Trophoblast cell (in vitro differentiated cells and primary cell): Measurements from ENCODE around the gene NF2.

ENCODE experiments used
- DNase-seq, 2 donors: peaks; one replicate each; pipeline ENCODE4 v3.0.0-alpha.2; 2016
- H2AFZ ChIP-seq: 2 replicates; pipeline ENCODE4 v1.6.1; 2013; ENCODE audit warnings: low read length, moderate library complexity, mild to moderate bottlenecking; ENCODE audit not compliant: insufficient read depth, poor library complexity
- H2AK5ac ChIP-seq: 2 replicates; pipeline ENCODE4 v1.6.1; 2013; ENCODE audit warnings: mild to moderate bottlenecking, low read length
- H2BK120ac ChIP-seq: 2 replicates; pipeline ENCODE4 v1.6.1; 2013; ENCODE audit warnings: low read length, mild to moderate bottlenecking, moderate library complexity; ENCODE audit not compliant: insufficient read depth, poor library complexity
- H2BK12ac ChIP-seq: 2 replicates; pipeline ENCODE4 v1.6.1; 2013; ENCODE audit warnings: mild to moderate bottlenecking, low read length, moderate library complexity
- H2BK5ac ChIP-seq: 2 replicates; pipeline ENCODE4 v1.6.1; 2013; ENCODE audit warnings: low read length, low read depth, moderate library complexity, mild to moderate bottlenecking; ENCODE audit not compliant: poor library complexity
- H3K14ac ChIP-seq: 2 replicates; pipeline ENCODE4 v1.6.1; 2013; ENCODE audit warnings: mild to moderate bottlenecking, low read length
- H3K18ac ChIP-seq: 2 replicates; pipeline ENCODE4 v1.6.1; 2013; ENCODE audit warnings: mild to moderate bottlenecking, low read length
- H3K23ac ChIP-seq: 2 replicates; pipeline ENCODE4 v1.6.1; 2013; ENCODE audit warnings: low read length
- H3K27ac ChIP-seq: 2 replicates; pipeline ENCODE4 v1.5.1; 2013; ENCODE audit warnings: low read depth, mild to moderate bottlenecking, inconsistent platforms, low read length, moderate library complexity
- H3K27me3 ChIP-seq: 2 replicates; pipeline ENCODE4 v1.6.1; 2013; ENCODE audit warnings: inconsistent platforms, mild to moderate bottlenecking, low read length, moderate library complexity; ENCODE audit not compliant: insufficient read depth
- H3K36me3 ChIP-seq, 2 experiments: 1 replicate in 1 of 2; 2 replicates in 1 of 2; pipeline ENCODE4 v1.6.1; 2013; ENCODE audit warnings: low read length in 2 of 2, mild to moderate bottlenecking in 2 of 2, moderate library complexity in 1 of 2; ENCODE audit not compliant: insufficient read depth in 2 of 2, control insufficient read depth in 1 of 2
- H3K4ac ChIP-seq: 2 replicates; pipeline ENCODE4 v1.6.1; 2013; ENCODE audit warnings: low read depth, mild to moderate bottlenecking, low read length, moderate library complexity
- H3K4me1 ChIP-seq, 2 experiments: 1 replicate in 1 of 2; 2 replicates in 1 of 2; pipeline ENCODE4 v1.6.1; 2013; ENCODE audit warnings: low read length in 2 of 2, mild to moderate bottlenecking in 2 of 2, moderate library complexity in 1 of 2; ENCODE audit not compliant: insufficient read depth in 2 of 2, control insufficient read depth in 1 of 2
- H3K4me2 ChIP-seq: 2 replicates; pipeline ENCODE4 v1.6.1; 2013; ENCODE audit warnings: inconsistent platforms, mild to moderate bottlenecking, low read length, moderate library complexity
- H3K4me3 ChIP-seq: 2 replicates; pipeline ENCODE4 v1.5.1; 2013; ENCODE audit warnings: mild to moderate bottlenecking, low read depth, low read length, inconsistent platforms
- H3K79me1 ChIP-seq: one replicate; pipeline ENCODE4 v1.6.1; 2013; ENCODE audit warnings: low read length
- H3K79me2 ChIP-seq: 2 replicates; pipeline ENCODE4 v1.6.1; 2013; ENCODE audit warnings: low read length, mild to moderate bottlenecking; ENCODE audit not compliant: control insufficient read depth, insufficient read depth, poor library complexity
- H3K9ac ChIP-seq: 2 replicates; pipeline ENCODE4 v1.6.1; 2013; ENCODE audit warnings: mild to moderate bottlenecking, low read length
- H3K9me3 ChIP-seq: 2 replicates; pipeline ENCODE4 v1.6.1; 2013; ENCODE audit warnings: low read depth, mild to moderate bottlenecking, control low read depth, inconsistent platforms, low read length; ENCODE audit not compliant: insufficient read depth
- H4K12ac ChIP-seq: 2 replicates; pipeline ENCODE4 v1.6.1; 2013; ENCODE audit warnings: low read depth, mild to moderate bottlenecking, low read length, moderate library complexity
- H4K8ac ChIP-seq: 2 replicates; pipeline ENCODE4 v1.6.1; 2013; ENCODE audit warnings: low read depth, mild to moderate bottlenecking, low read length, moderate library complexity
- H4K91ac ChIP-seq: one replicate; pipeline ENCODE4 v1.6.1; 2013; ENCODE audit warnings: low read depth, mild to moderate bottlenecking, low read length, moderate library complexity
- WGBS: extraction: QIAGEN DNeasy Blood & Tissue Kit; methylation state at CpG from one replicate; pipeline ENCODE4 v1.1.7; 2013; ENCODE audit warnings: missing lambda C conversion rate; ENCODE audit not compliant: insufficient read length, insufficient coverage; ENCODE audit errors: extremely low coverage; 5-methylcytosine and 5-hydroxymethylcytosine counted together

The NF2 gene

DNA sequence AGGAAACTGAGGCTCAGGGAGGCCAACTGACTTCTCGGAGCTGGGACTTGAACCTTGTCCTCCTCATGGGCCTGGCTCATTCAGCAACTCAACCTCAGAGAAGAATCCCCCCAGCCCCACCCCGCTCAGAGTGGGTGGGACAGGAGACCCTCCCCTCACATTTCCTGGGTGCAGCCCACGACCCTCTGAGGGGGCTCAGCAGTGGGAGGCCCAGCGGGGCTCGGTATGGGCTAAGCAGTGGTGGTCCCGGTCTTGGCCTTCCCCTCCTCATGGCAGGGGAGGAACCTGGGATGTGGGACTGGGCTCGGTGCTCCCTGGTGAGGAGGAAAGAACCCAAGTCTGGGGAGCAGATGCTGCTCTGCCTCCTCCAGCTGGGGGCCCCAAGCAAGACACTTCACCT is 102.2 kb downstream of the NF2 start:
- H3K9me3 ChIP-seq: no peaks in the 10 kb centered on the region
- no peak overlapping the region for H2BK12ac ChIP-seq
- WGBS: no CpG with 5 or more reads among the region's 7 CpGs

DNA sequence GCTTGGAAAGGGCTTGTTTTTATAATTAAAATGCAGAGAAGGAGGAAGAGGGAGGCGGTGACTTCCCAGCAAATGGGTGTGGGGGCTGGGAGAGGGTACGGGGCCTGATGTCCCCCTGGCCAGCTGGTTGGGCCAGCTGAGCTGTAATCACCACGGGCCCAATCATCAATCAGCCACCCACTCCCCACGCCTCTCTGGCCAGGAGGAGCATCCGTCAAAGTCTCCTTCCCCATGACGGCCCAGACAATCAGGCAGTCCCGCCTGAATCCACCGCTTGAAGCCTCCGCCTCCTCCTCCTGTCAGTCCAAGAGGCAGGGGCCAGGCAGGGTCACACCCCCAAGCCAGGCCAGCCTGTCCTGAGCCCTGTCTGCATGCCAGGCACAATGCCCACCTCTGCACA is 103.1 kb downstream of the NF2 start:
- DNase-seq: no peak
- no peak overlapping the region for H2BK5ac ChIP-seq
- no CpG with 5 or more reads among the region's 9 CpGs for WGBS
- H3K4ac ChIP-seq: no peak overlapping the region
- H4K12ac ChIP-seq: no peak overlapping the region
- no peaks in the 10 kb centered on the region for H3K4me1 ChIP-seq
- peaks cover 7% of the 10 kb centered on the region for H3K27me3 ChIP-seq
- H2AFZ ChIP-seq: no peak overlapping the region
- H3K9ac ChIP-seq: no peak overlapping the region
- no peak overlapping the region for H2BK120ac ChIP-seq
- no peak overlapping the region for H3K4me3 ChIP-seq
- H3K27ac ChIP-seq: no peak overlapping the region
- no peak overlapping the region for H2AK5ac ChIP-seq
- H3K9me3 ChIP-seq: no peaks in the 10 kb centered on the region
- H3K79me1 ChIP-seq: no peaks in the 10 kb centered on the region
- H2BK12ac ChIP-seq: no peak overlapping the region
- H3K36me3 ChIP-seq: no peaks in the 10 kb centered on the region
- H3K4me2 ChIP-seq: no peak overlapping the region
- no peak overlapping the region for H3K14ac ChIP-seq
- H4K8ac ChIP-seq: no peak overlapping the region
- H3K23ac ChIP-seq: no peak overlapping the region
- no peaks in the 10 kb centered on the region for H3K79me2 ChIP-seq
- no peak overlapping the region for H4K91ac ChIP-seq
- no peak overlapping the region for H3K18ac ChIP-seq

More for the DNA sequence above, 102.2 kb downstream of the NF2 start:
- H3K4me1 ChIP-seq: no peaks in the 10 kb centered on the region
- no peak overlapping the region for H2BK5ac ChIP-seq
- H3K4me2 ChIP-seq: no peak overlapping the region
- no peak overlapping the region for H2AK5ac ChIP-seq
- H4K12ac ChIP-seq: no peak overlapping the region
- H4K8ac ChIP-seq: no peak overlapping the region
- no peak overlapping the region for H2AFZ ChIP-seq
- no peaks in the 10 kb centered on the region for H3K79me2 ChIP-seq
- H4K91ac ChIP-seq: no peak overlapping the region
- H3K79me1 ChIP-seq: no peaks in the 10 kb centered on the region
- no peaks in the 10 kb centered on the region for H3K36me3 ChIP-seq
- no peak overlapping the region for H3K4ac ChIP-seq
- DNase-seq: no peak
- H2BK120ac ChIP-seq: no peak overlapping the region
- H3K9ac ChIP-seq: no peak overlapping the region
- peaks cover 7% of the 10 kb centered on the region for H3K27me3 ChIP-seq
- no peak overlapping the region for H3K23ac ChIP-seq
- H3K4me3 ChIP-seq: no peak overlapping the region
- no peak overlapping the region for H3K14ac ChIP-seq
- no peak overlapping the region for H3K27ac ChIP-seq
- H3K18ac ChIP-seq: no peak overlapping the region

DNA sequence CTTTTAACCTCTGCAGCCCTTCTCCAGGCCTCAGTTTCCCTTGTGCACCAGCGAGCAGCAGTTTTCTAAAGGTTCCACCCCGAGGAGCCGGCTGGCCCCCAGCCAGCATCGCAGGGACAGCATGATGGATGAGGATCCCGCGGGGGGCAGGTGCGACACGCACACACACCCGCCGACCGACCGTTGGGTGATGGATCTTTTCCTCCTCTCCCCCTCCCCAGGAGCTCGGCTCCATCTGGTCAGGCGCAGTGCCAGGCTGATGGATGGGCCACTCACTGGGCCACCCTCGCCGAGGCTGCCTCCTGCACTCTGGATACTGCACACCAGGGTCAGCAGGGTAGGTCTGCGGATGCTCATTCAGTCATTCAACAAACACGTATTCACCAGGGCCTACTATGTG is 103.6 kb downstream of the NF2 start:
- Histone ChIP-seq H3K79me2 (no peaks in the 10 kb centered on the region), H4K8ac (no peak overlapping the region), H3K27me3 (peaks cover 7% of the 10 kb centered on the region), H4K12ac (no peak overlapping the region), H3K27ac (no peak overlapping the region), H3K79me1 (no peaks in the 10 kb centered on the region), H2BK120ac (no peak overlapping the region), H3K9me3 (no peaks in the 10 kb centered on the region), H4K91ac (no peak overlapping the region), H3K4ac (no peak overlapping the region), H2AFZ (no peak overlapping the region), H2AK5ac (no peak overlapping the region), H3K9ac (no peak overlapping the region), H3K18ac (no peak overlapping the region), H3K14ac (no peak overlapping the region), H3K4me3 (no peak overlapping the region), H3K23ac (no peak overlapping the region), H2BK12ac (no peak overlapping the region), H3K4me1 (no peaks in the 10 kb centered on the region), H2BK5ac (no peak overlapping the region), H3K4me2 (no peak overlapping the region), H3K36me3 (no peaks in the 10 kb centered on the region)
- no CpG with 5 or more reads among the region's 18 CpGs for WGBS
- no peak for DNase-seq

DNA sequence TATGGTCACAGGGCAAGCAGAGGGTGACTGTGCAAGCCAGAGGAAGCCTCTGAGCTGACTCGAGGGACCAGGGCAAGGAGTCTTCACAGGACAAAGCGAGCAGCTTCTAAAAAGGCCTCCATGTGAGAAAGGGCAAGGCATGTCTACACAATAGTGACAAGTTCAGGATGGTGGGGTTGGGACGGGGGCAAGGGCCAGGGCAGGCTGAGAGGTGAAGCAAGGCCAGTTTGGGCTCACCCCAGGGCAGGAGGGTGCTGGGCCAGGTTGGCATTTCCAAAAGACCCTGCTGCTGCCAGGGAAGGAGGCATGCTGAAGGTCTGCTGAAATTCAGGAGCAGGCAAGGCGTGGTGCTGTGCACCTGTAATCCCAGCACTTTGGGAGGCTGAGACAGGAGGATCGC is 104.0 kb downstream of the NF2 start:
- Histone ChIP-seq H3K4me2 (no peak overlapping the region), H4K8ac (no peak overlapping the region), H3K36me3 (no peaks in the 10 kb centered on the region), H3K79me1 (no peaks in the 10 kb centered on the region), H3K79me2 (no peaks in the 10 kb centered on the region), H3K18ac (no peak overlapping the region), H4K12ac (no peak overlapping the region), H3K4me1 (no peaks in the 10 kb centered on the region), H2BK120ac (no peak overlapping the region), H4K91ac (no peak overlapping the region), H2BK5ac (no peak overlapping the region), H3K4ac (no peak overlapping the region), H3K4me3 (no peak overlapping the region), H3K23ac (no peak overlapping the region), H3K9ac (no peak overlapping the region), H3K27me3 (peaks cover 7% of the 10 kb centered on the region), H2AK5ac (no peak overlapping the region), H3K9me3 (no peaks in the 10 kb centered on the region), H3K14ac (no peak overlapping the region), H3K27ac (no peak overlapping the region), H2BK12ac (no peak overlapping the region), H2AFZ (no peak overlapping the region)
- WGBS: no CpG with 5 or more reads among the region's 5 CpGs
- no peak for DNase-seq
